ENCODE measurements around the gene MDFIC. TPM values are rescaled to one million over a fixed set of nuclear protein-coding genes. Genes with fewer than 3 reads are reported as not detected.
A peak's percentile ranks its signal among the peaks of the same experiment; 100 is the strongest.

The MDFIC gene
- total RNA-seq, 1 donor: 72.1 TPM

DNA sequence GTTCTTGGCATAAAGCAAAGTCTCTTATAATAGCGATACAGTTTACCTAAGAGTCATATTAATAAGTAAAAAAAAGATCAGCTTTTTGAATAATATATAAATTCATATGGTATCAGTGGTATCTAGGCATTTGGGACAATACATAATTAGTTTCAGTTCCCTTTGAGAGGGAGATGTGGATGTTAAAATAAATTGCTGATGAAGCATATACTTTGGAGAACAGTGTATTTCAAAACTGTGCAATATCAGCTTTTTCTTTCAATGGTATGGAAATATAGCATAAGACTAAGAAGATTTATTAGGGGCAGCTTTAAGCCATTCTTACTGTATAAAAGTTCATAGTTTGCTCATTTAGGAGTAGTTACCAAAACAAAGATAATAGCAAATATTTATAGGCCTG, 35.5 kb downstream of the MDFIC start:
- no peak overlapping the region for H3K4me3 ChIP-seq (ENCODE audit: low read depth, low read length)
- TF ChIP-seq, protein P1, sequence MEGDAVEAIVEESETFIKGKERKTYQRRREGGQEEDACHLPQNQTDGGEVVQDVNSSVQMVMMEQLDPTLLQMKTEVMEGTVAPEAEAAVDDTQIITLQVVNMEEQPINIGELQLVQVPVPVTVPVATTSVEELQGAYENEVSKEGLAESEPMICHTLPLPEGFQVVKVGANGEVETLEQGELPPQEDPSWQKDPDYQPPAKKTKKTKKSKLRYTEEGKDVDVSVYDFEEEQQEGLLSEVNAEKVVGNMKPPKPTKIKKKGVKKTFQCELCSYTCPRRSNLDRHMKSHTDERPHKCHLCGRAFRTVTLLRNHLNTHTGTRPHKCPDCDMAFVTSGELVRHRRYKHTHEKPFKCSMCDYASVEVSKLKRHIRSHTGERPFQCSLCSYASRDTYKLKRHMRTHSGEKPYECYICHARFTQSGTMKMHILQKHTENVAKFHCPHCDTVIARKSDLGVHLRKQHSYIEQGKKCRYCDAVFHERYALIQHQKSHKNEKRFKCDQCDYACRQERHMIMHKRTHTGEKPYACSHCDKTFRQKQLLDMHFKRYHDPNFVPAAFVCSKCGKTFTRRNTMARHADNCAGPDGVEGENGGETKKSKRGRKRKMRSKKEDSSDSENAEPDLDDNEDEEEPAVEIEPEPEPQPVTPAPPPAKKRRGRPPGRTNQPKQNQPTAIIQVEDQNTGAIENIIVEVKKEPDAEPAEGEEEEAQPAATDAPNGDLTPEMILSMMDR (IDR thresholded peaks at IDR 0.05; ENCODE audit: insufficient read depth, low read length): no peak
- no peak for DNase-seq (ENCODE audit: low read depth)

DNA sequence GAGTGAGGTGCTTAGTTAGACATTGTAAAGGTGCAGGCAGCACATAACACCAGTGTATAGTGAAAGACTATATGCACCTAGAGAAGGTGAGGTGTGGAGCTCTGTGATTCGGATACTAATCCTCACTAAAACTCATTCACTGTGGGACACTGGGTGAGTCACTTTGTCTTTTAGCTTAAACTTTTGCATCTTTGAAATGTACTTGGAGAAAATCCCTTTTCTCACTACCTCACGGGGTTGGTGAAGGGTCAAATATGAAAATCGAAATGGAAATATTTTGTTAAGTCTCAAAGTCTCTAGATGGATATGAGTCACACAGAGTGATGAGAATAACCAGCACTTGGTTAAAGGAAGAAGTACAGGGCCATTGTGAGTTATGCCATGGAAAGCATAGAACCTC, 38.0 kb downstream of the MDFIC start:
- TF ChIP-seq, protein P1 (IDR thresholded peaks at IDR 0.05; ENCODE audit: insufficient read depth, low read length): no peak
- no peak overlapping the region for H3K4me3 ChIP-seq (ENCODE audit: low read depth, low read length)
- DNase-seq (ENCODE audit: low read depth): peak; percentile 8

DNA sequence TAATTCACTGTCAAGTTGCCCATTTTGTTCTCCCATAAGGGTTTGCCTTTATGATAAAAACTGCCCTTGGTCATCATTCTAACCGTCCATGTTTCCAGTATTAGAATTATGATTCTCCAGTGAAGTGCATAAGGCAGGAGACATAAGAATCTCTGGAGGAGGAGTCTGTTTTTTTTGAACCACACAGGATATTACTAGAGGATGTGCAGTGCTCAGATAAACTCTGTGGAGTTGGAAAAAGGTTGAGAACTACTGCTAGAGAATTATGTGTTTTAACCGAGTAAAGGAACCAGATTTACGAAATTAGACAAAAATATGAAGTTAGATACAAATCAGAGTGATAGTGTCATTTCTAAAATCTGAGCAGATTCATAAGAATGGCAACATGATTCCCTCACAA, 40.5 kb downstream of the MDFIC start:
- DNase-seq (ENCODE audit: low read depth): no peak
- H3K4me3 ChIP-seq (ENCODE audit: low read depth, low read length): no peak overlapping the region
- TF ChIP-seq, protein P1 (IDR thresholded peaks at IDR 0.05; ENCODE audit: insufficient read depth, low read length): no peak

DNA sequence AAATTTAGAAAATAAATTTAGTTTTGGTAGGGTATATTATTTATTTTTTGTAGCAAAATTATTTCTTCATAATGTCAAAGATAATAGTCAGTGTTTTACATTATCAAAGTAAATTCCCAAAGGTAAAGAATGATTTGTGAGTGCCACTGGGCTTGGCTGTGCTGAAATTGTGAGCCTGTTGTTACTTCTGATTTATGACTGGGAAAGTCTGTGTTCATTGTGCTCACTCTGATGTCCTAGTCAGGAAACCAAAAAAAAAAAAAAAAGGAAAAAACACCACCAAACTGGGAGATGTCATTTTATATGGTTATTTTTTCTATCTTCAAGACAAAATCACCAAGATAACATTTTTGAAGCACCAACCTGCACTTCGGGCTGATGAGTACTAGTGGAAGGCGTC, 44.3 kb downstream of the MDFIC start:
- no peak for DNase-seq (ENCODE audit: low read depth)
- H3K4me3 ChIP-seq (ENCODE audit: low read depth, low read length): no peak overlapping the region
- TF ChIP-seq, protein P1 (IDR thresholded peaks at IDR 0.05; ENCODE audit: insufficient read depth, low read length): no peak

DNA sequence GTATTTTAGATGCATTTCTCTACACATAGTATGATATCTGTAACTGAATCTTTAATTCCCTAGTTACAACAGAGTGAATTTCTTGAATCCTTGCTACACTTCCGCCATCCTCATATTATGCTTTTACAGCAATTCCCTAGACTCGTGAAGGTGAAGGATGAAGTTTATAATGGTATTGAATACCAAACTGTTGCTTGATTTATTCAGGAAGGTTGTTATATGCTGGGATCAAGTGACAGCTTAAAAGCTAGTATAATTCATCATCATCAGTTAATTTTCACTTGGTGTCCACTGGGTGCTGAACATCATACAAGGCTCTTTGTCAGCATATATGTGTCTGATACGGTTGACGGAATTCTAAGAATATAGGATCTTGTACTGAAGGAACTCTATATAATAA, 47.2 kb downstream of the MDFIC start:
- no peak for DNase-seq (ENCODE audit: low read depth)
- no peak overlapping the region for H3K4me3 ChIP-seq (ENCODE audit: low read depth, low read length)
- TF ChIP-seq, protein P1 (IDR thresholded peaks at IDR 0.05; ENCODE audit: insufficient read depth, low read length): no peak

DNA sequence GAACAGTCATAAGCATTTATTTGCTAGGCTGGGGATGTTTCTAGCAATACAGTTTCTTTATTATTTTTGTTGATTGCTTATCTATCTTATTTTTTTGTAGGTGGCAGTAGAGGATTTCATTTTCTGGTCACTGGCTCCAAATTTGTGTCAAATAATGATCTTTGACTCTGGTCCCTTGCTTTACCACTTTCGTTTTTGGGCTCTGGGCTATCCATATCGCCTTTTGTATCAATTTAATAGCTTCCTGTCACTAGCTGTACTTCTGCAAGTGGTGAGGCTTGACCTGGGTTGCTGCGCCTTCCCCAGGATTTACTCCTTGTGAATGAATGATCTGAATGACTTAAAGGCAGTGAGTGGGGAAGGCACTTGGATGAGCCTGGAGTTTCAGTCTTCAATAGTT, 48.4 kb downstream of the MDFIC start:
- no peak for DNase-seq (ENCODE audit: low read depth)
- TF ChIP-seq, protein P1 (IDR thresholded peaks at IDR 0.05; ENCODE audit: insufficient read depth, low read length): no peak
- H3K4me3 ChIP-seq (ENCODE audit: low read depth, low read length): no peak overlapping the region

DNA sequence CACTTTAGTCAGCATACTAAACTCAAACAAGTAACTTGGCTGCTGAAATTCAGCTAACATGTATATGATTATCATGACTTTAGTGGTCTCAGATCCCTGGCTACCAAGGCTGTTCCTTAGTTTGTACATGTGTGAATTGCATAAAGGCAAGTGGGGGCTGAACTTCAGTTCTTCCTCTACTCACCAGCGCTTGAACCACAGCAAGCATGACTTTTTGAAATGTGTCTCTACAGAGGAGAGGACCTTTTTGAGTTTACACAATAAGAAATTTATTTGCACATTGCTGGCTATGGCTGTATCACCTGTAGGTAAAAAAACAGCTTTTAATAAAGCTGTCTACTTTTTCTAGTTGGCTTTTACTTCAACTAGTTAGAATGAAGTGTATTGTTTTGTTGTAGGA, 48.8 kb downstream of the MDFIC start:
- no peak overlapping the region for H3K4me3 ChIP-seq (ENCODE audit: low read depth, low read length)
- DNase-seq (ENCODE audit: low read depth): no peak
- TF ChIP-seq, protein P1 (IDR thresholded peaks at IDR 0.05; ENCODE audit: insufficient read depth, low read length): no peak

All from fibroblast of the aortic adventitia (primary cell).